Measurements from ENCODE around the gene PPP2R2D. TPM values are rescaled to one million over a fixed set of nuclear protein-coding genes. Genes with fewer than 3 reads are reported as not detected.

PPP2R2D gene
- total RNA-seq, 1 experiment from 2014 or later: 35.1 TPM

GRCh38 chr10:131948501-131948900, 47.7 kb downstream of the PPP2R2D start:
- H3K18ac ChIP-seq (ENCODE audit: insufficient read length, low read depth, low read length): no peak overlapping the region
- no peaks in the 10 kb centered on the region for H3K23me2 ChIP-seq (ENCODE audit: insufficient read length, low read depth, low read length, poor library complexity, severe bottlenecking)
- H3K9me3 ChIP-seq (ENCODE audit: control insufficient read depth, low read depth, low read length): no peaks in the 10 kb centered on the region
- H3K79me2 ChIP-seq (ENCODE audit: insufficient read depth, low read length): no peaks in the 10 kb centered on the region
- H3K79me1 ChIP-seq (ENCODE audit: insufficient read depth, low read depth, low read length, poor library complexity, severe bottlenecking): no peaks in the 10 kb centered on the region
- H3K56ac ChIP-seq (ENCODE audit: insufficient read length, low read depth, low read length): no peak overlapping the region
- no peak overlapping the region for H3K14ac ChIP-seq (ENCODE audit: insufficient read depth, low read length)
- H4K20me1 ChIP-seq (ENCODE audit: control insufficient read depth, insufficient read depth, insufficient read length): no peaks in the 10 kb centered on the region
- H3K4ac ChIP-seq (ENCODE audit: low read depth, low read length): no peak overlapping the region
- no peak overlapping the region for H4K91ac ChIP-seq (ENCODE audit: insufficient read length, low read depth, low read length)
- Mint-ChIP-seq H3K4me3 (no peak overlapping the region), H3K27ac (0 out of 7 replicates have a peak overlapping the region, but pooled peaks of 1 of the 3 experiments have one; percentile 23), H3K9me3 (no peaks in the 10 kb centered on the region), H3K27me3 (ENCODE audit: low read depth) (no peaks in the 10 kb centered on the region), H3K36me3 (ENCODE audit: insufficient read depth in 1 of 3, low read depth in 3 of 3) (peaks cover 63 to 88% (median 80%) of the 10 kb centered on the region in 3 experiments; a peak in 6 of 7 replicates), H3K4me1 (peaks cover 0 to 5% of the 10 kb centered on the region in 2 experiments; a peak in 1 of 4 replicates)
- H3K27ac ChIP-seq (ENCODE audit: insufficient read length, low read depth, low read length): no peak overlapping the region
- TF ChIP-seq CTCF (conservative IDR thresholded peaks at IDR 0.05): no peak
- no peak overlapping the region for H2AFZ ChIP-seq (ENCODE audit: low read length)
- H4K5ac ChIP-seq (ENCODE audit: insufficient read length, low read depth, low read length): no peak overlapping the region
- WGBS (ENCODE audit: extremely low coverage, insufficient read length, low lambda C conversion rate): no CpG with 5 or more reads among the region's 6 CpGs
- H2BK12ac ChIP-seq (ENCODE audit: insufficient read length, low read depth, low read length): no peak overlapping the region
- no peak overlapping the region for H2AK5ac ChIP-seq (ENCODE audit: insufficient read length, low read length)
- H2BK120ac ChIP-seq (ENCODE audit: low read depth, low read length, poor library complexity, severe bottlenecking): no peak overlapping the region
- no peak overlapping the region for H2BK20ac ChIP-seq (ENCODE audit: low read depth, low read length, poor library complexity, severe bottlenecking)
- H3T11ph ChIP-seq (ENCODE audit: low read length): no peak overlapping the region
- no peak for DNase-seq
- no peak overlapping the region for H3K23ac ChIP-seq (ENCODE audit: insufficient read length, low read depth, low read length)
- no peak overlapping the region for H3K4me2 ChIP-seq (ENCODE audit: insufficient read depth, insufficient read length, low read length)
- H3K27me3 ChIP-seq (ENCODE audit: insufficient read depth, low read length): no peaks in the 10 kb centered on the region
- no peak overlapping the region for H3K9ac ChIP-seq (ENCODE audit: extremely low read depth, insufficient read length, low read length)
- no peak overlapping the region for H2BK5ac ChIP-seq (ENCODE audit: insufficient read length, low read length)
- H2BK15ac ChIP-seq (ENCODE audit: low read depth, low read length): no peak overlapping the region
- no peak overlapping the region for H4K8ac ChIP-seq (replicated peaks; ENCODE audit: insufficient read length, low read depth, low read length)
- no peaks in the 10 kb centered on the region for H3K4me1 ChIP-seq (ENCODE audit: insufficient read depth, low read length)
